ENCODE data around the gene CASP5. TPM values are rescaled to one million over a fixed set of nuclear protein-coding genes. Genes with fewer than 3 reads are reported as not detected.

Gene CASP5
- total RNA-seq, 1 experiment from 2014 or later: not detected

GRCh38 chr11:105033781-105034180 lies 10.8 kb upstream of the CASP5 start:
- BruUV-seq (replicated peaks): no TSS peak
- Histone ChIP-seq H3K9me3 (ENCODE audit: insufficient read depth, low read depth) (no peaks in the 10 kb centered on the region), H2AFZ (no peak overlapping the region), H3K4me3 (no peak overlapping the region), H3K36me3 (ENCODE audit: low read depth) (no peaks in the 10 kb centered on the region), H3K9me2 (ENCODE audit: insufficient read depth) (no peaks in the 10 kb centered on the region), H3K27me3 (ENCODE audit: insufficient read depth, low read depth) (no peaks in the 10 kb centered on the region), H3K79me2 (ENCODE audit: low read depth) (no peaks in the 10 kb centered on the region), H3F3A (ENCODE audit: insufficient read depth, low read depth) (no peaks in the 10 kb centered on the region), H3K4me2 (no peak overlapping the region), H3K4me1 (replicated peaks; ENCODE audit: insufficient read depth) (no peaks in the 10 kb centered on the region), H3K27ac (no peak overlapping the region), H4K20me1 (ENCODE audit: insufficient read depth) (no peaks in the 10 kb centered on the region)
- POLR2A ChIA-PET (ENCODE audit: unreplicated experiment): no interaction called here
- CTCF ChIA-PET: no interaction called here
- intact Hi-C loops (cut with micrococcal nuclease; ENCODE audit: unreplicated experiment): no loop called here
- TF ChIP-seq CTCF (conservative IDR thresholded peaks at IDR 0.05): no peak
- no peak for TF ChIP-seq EZH2 (IDR thresholded peaks at IDR 0.05; ENCODE audit: low read depth)
- no peak for DNase-seq

GRCh38 chr11:105033343-105033742 lies 10.4 kb upstream of the CASP5 start:
- no peak for DNase-seq
- no peaks in the 10 kb centered on the region for H3K4me1 ChIP-seq (replicated peaks; ENCODE audit: insufficient read depth)
- no peak overlapping the region for H3K27ac ChIP-seq
- H3K9me2 ChIP-seq (ENCODE audit: insufficient read depth): no peaks in the 10 kb centered on the region
- H3K36me3 ChIP-seq (ENCODE audit: low read depth): no peaks in the 10 kb centered on the region
- no peaks in the 10 kb centered on the region for H3K9me3 ChIP-seq (ENCODE audit: insufficient read depth, low read depth)
- no peak overlapping the region for H3K4me3 ChIP-seq
- no peaks in the 10 kb centered on the region for H3F3A ChIP-seq (ENCODE audit: insufficient read depth, low read depth)
- intact Hi-C loops (cut with micrococcal nuclease; ENCODE audit: unreplicated experiment): no loop called here
- no peak for TF ChIP-seq CTCF (conservative IDR thresholded peaks at IDR 0.05)
- TF ChIP-seq EZH2 (IDR thresholded peaks at IDR 0.05; ENCODE audit: low read depth): no peak
- peak overlapping the region; percentile 24; the same call in 1 of the 2 replicates for H2AFZ ChIP-seq
- no peak overlapping the region for H3K4me2 ChIP-seq
- H4K20me1 ChIP-seq (ENCODE audit: insufficient read depth): no peaks in the 10 kb centered on the region
- CTCF ChIA-PET: no interaction called here
- POLR2A ChIA-PET (ENCODE audit: unreplicated experiment): no interaction called here
- no peaks in the 10 kb centered on the region for H3K27me3 ChIP-seq (ENCODE audit: insufficient read depth, low read depth)
- H3K79me2 ChIP-seq (ENCODE audit: low read depth): no peaks in the 10 kb centered on the region
- BruUV-seq (replicated peaks): no TSS peak

- H2AFZ ChIP-seq: no peak overlapping the region
- H4K20me1 ChIP-seq (ENCODE audit: insufficient read depth): no peaks in the 10 kb centered on the region
- no peak overlapping the region for H3K27ac ChIP-seq
- H3K4me2 ChIP-seq: no peak overlapping the region
- BruUV-seq (replicated peaks): no TSS peak
- no peak overlapping the region for H3K4me3 ChIP-seq
- H3K36me3 ChIP-seq (ENCODE audit: low read depth): no peaks in the 10 kb centered on the region
- no peaks in the 10 kb centered on the region for H3K27me3 ChIP-seq (ENCODE audit: insufficient read depth, low read depth)
- no peaks in the 10 kb centered on the region for H3F3A ChIP-seq (ENCODE audit: insufficient read depth, low read depth)
- intact Hi-C loops (cut with micrococcal nuclease; ENCODE audit: unreplicated experiment): no loop called here
- no peak for DNase-seq
- POLR2A ChIA-PET (ENCODE audit: unreplicated experiment): no interaction called here
- H3K4me1 ChIP-seq (replicated peaks; ENCODE audit: insufficient read depth): no peaks in the 10 kb centered on the region
- H3K9me2 ChIP-seq (ENCODE audit: insufficient read depth): no peaks in the 10 kb centered on the region; the same call in 1 of the 2 replicates
- H3K9me3 ChIP-seq (ENCODE audit: insufficient read depth, low read depth): no peaks in the 10 kb centered on the region
- H3K79me2 ChIP-seq (ENCODE audit: low read depth): no peaks in the 10 kb centered on the region
- CTCF ChIA-PET: interaction anchor here (0.6 kb wide), 1 partner anchor 1831 kb away, joined by 3 read pairs; no protein-coding TSS in a partner anchor
- TF ChIP-seq CTCF (conservative IDR thresholded peaks at IDR 0.05) (no peak), EZH2 (IDR thresholded peaks at IDR 0.05; ENCODE audit: low read depth) (no peak)
These were observed 9.5 kb upstream of the CASP5 start for GRCh38 chr11:105032495-105032894.
